Mononuclear cell (primary cell): ENCODE data around the gene SCLT1. TPM values are rescaled to one million over a fixed set of nuclear protein-coding genes. Genes with fewer than 3 reads are reported as not detected.
"Not testable (repeated sequence)": the region's sequence is repeated elsewhere in the genome, so short reads cannot be mapped to it uniquely, and the experiment has no call there.

Source experiments
- H3K27me3 ChIP-seq: 2 replicates; pipeline ENCODE4 v1.6.0; 2011; ENCODE audit warnings: low read length, control low read depth; ENCODE audit not compliant: insufficient read depth
- H3K4me1 ChIP-seq: 2 replicates; pipeline ENCODE4 v1.5.1; 2011; ENCODE audit warnings: mild to moderate bottlenecking, low read length, control low read depth; ENCODE audit not compliant: insufficient read depth
- H3K4me3 ChIP-seq: 2 replicates; pipeline ENCODE4 v1.5.1; 2011; ENCODE audit warnings: mild to moderate bottlenecking, low read length, moderate library complexity
- H3K9me3 ChIP-seq: 2 replicates; pipeline ENCODE4 v1.5.1; 2011; ENCODE audit warnings: low read depth, mild to moderate bottlenecking, control low read depth, low read length
- total RNA-seq: library from RNA; depleted of rRNA; stranded (reverse); fragments of >200 nt; gene quantifications from one replicate; pipeline ENCODE4 v1.2.3, GENCODE V29; 2012

The SCLT1 gene
- 48.4 TPM for total RNA-seq

DNA sequence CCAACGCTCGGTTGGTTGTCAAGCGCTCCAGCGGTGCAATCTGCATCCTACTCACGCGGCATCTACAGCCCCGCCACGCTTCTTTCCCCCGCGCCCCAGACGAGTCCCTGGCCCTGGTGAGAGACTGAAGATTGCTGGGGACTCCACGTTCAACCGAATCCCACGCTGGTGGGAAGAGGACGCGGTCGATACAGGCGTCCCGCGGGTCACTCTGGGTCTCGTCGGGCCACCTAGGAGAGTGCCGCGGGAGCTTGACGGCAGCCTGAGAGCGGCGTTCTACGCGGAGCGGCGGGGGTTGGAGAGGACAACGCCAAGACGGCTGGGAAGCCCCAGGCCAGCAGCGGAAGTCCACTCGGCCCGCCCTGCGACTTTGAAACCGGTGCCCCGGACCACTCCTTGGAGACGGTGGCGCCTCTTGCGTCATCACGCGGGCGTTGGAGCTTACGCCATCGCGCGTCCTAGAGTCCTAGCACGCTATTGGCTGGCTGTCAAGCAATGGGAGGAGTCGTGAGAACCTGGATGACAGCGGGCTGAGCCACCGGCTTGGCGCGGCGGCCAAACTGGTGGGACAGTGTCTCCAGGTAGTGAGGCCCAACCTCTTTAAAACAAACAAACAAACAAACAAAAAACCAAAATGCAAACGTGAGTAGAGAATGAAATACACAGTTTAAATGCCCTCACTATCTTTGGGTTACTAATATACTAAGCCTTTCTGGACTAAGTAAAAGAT lies at the start of gene SCLT1:
TSS of gene SCLT1 (minus strand) at position 349 of the 730 bp plus-strand sequence. CDS start 436 bp downstream, outside the sequence.
- no peaks in the 10 kb centered on the region for H3K27me3 ChIP-seq
- peak within 1 kb of the TSS; percentile 83 for H3K4me3 ChIP-seq
- no peaks in the 10 kb centered on the region for H3K9me3 ChIP-seq
- H3K4me1 ChIP-seq: peaks cover 30% of the 10 kb centered on the region

DNA sequence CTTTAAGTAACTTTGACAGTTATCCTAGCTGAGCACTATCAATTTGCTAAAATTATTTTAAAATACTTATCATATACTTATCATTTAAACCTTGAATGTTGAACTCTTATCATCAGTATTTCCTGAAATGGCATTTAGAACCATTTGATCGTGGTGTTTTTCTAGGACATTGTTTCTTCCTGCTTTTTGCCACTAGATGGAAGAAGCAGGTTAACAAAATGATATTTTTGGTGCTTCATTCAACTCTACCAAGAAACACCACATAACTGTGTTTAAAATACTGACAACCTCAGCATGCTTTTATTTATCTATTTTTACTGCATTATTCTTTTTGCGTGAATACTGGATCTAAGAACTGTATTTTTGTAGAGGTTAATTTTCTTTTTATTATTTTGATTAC lies 47.2 kb upstream of the SCLT1 start:
- Histone ChIP-seq H3K4me3 (no peak overlapping the region), H3K27me3 (peaks cover 9% of the 10 kb centered on the region), H3K4me1 (no peaks in the 10 kb centered on the region), H3K9me3 (no peaks in the 10 kb centered on the region)

DNA sequence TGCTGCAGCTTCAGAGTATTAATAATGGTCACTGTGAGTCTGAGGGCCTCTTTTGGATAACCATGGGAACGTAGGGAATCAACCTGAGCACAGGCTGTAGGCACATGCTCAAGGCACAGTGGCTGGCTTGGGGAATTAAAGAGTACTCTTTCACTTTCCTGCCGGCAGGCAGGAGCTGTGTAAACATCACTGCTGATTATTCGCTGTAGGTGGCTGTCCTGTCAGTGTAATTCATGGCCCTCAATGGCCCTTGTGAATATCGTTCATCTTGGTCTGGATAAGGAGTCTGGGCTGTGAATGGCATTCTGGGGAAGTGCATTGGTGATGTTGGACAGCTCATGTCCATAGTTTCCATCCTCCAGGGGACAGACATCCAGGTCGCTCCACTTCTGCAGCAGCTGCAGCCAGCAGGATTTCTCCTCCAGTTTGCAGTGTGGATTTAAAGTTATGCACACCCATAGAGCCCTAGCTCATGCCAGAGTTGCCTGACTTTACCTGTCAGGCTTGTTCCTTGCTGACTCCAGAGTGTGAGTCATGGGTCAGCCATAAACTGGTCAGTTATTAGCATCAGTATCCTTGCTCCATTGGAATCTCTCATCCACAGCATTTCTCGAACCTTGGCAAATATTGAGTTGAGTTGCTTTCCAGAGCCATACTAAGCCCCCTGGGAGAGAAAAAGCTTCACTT lies 45.6 kb upstream of the SCLT1 start:
- Histone ChIP-seq H3K4me3 (no peak overlapping the region), H3K27me3 (peaks cover 9% of the 10 kb centered on the region), H3K9me3 (no peaks in the 10 kb centered on the region), H3K4me1 (no peaks in the 10 kb centered on the region)

DNA sequence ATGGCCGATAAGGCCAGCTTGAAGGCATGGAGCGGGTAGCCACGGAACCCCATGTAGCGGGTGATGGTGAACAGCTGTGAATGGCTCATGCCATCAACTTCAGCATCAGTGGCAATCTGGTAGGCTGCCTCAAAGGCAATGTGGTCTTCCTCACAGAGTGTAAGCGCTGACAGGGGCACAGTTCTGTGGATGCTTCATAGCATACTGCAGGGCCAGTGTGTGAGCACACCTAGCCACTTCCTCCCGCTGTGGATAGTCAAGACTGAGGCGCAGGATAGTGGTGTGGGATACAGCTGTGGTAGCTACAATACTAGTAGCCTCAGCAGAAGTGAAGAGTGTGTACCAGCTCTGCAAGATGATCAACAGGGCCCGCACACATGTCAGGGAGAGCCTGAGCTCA lies 43.1 kb upstream of the SCLT1 start:
- H3K9me3 ChIP-seq: no peaks in the 10 kb centered on the region
- H3K4me1 ChIP-seq: no peaks in the 10 kb centered on the region
- H3K4me3 ChIP-seq: no peak overlapping the region
- H3K27me3 ChIP-seq: peaks cover 7% of the 10 kb centered on the region

DNA sequence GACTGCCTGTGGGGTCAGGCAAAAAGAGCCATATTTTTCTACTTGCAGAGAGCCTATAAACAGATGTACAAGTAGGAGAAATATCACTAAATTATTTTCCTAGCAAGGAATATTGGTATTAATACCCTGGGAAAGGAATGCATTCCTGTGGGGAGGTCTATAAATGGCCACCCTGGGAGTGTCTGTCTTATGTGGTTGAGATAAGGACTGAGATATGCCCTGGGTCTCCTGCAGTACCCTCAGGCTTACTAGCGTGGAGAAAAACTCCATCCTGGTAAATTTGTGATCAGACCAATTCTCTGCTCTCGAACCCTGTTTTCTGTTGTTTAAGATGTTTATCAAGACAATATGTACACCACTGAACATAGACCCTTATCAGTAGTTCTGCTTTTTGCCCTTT lies 38.0 kb upstream of the SCLT1 start:
- H3K4me1 ChIP-seq: no peaks in the 10 kb centered on the region
- H3K4me3 ChIP-seq: no peak overlapping the region
- no peaks in the 10 kb centered on the region for H3K9me3 ChIP-seq
- H3K27me3 ChIP-seq: no peaks in the 10 kb centered on the region

DNA sequence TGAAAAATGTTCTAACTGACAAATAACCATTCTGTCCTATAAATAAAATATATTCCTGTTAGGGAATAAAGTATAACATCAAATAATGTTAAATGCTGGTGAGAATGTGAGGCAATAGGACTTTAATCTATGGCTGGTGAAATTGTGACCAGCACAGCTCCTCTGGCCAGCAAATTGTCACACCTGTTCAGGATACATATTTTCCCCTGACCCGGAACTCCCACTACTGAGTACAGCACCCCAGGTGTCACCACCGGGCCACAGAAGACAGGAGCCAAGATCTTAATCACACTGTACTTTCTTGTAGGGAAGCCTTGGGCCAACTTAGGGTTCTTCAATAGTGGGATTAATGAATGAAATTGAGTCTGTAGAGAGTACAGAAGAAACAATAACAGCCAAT lies 35.8 kb upstream of the SCLT1 start:
- Histone ChIP-seq H3K4me1 (no peaks in the 10 kb centered on the region), H3K27me3 (no peaks in the 10 kb centered on the region), H3K4me3 (no peak overlapping the region), H3K9me3 (no peaks in the 10 kb centered on the region)

DNA sequence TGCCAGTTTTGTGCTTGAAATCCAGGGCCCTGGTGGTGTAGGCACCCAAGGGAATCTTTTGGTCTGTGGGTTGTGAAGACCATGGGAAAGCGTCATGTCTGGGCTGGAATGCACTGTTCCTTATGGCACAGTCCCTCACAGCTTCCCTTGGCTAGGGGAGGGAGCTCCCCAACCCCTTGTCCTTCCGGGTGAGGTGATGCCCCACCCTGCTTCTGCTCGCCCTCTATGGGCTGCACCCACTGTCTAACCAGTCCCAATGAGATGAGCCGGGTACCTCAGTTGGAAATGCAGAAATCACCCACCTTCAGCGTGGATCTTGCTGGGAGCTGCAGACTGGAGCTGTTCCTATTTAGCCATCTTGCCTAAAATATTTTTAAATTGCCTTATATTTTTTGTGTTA lies 33.3 kb upstream of the SCLT1 start:
- not testable (repeated sequence) for H3K4me3 ChIP-seq, H3K4me1 ChIP-seq, H3K9me3 ChIP-seq, H3K27me3 ChIP-seq

DNA sequence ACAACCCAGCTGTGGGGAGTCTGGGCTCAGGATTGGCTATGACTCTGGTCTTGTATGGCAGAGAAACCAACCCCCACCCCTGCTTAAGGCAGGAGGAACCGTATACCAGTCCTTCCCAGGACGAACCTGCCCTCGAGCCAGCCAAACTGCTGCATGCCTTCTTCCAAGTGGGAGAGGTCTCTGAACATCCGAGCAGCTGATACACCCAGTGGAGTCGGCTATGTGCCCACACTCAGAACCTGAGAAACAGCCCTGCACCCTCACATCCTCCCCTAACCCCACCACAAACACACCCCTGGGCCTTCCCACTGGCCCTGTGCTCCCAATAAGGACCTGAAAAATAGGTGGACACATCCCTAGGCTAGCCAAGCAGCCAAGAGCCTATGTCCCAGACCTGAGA lies 24.4 kb upstream of the SCLT1 start:
- no peak overlapping the region for H3K4me3 ChIP-seq
- no peaks in the 10 kb centered on the region for H3K9me3 ChIP-seq
- no peaks in the 10 kb centered on the region for H3K27me3 ChIP-seq
- no peaks in the 10 kb centered on the region for H3K4me1 ChIP-seq

DNA sequence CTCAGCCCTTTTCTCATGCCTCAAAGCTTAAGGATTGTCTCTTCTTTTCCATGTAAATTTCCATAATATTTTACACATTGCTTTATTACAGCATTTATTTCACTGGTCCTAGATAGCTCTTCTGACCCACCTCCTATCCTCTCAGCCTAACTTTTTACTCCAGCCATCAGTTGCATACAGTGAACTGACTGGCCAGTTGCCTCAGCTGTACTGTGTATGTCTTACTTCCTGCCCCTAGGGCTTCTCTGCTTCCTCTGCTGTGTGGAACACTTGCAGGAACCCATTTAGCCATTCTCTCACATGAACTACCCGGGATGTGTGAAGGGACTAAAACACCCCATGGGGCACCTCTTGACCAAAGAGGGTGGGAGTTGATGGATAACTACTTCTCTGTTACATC lies 20.6 kb upstream of the SCLT1 start:
- no peaks in the 10 kb centered on the region for H3K9me3 ChIP-seq
- no peaks in the 10 kb centered on the region for H3K4me1 ChIP-seq
- H3K4me3 ChIP-seq: no peak overlapping the region
- no peaks in the 10 kb centered on the region for H3K27me3 ChIP-seq

DNA sequence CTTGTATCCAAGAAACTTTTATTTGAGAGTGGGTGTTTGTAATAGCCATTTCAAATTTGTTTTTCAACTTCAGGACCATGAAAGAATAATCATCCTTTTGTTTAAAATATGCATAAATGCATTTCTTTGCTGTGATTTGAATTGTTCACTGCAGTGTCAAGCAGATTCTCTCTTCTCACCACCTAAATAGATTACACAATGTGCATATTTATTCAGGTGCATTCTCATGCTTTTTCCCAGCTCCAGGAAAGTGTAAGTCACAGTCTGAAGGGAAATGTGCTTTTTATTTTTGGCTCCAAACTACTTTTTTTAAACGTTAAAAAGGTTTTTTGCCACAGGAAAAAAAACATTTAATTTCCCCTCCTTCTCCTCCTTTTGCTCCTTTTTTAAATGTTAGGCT lies 20.1 kb upstream of the SCLT1 start:
- Histone ChIP-seq H3K4me3 (no peak overlapping the region), H3K9me3 (no peaks in the 10 kb centered on the region), H3K4me1 (no peaks in the 10 kb centered on the region), H3K27me3 (no peaks in the 10 kb centered on the region)

DNA sequence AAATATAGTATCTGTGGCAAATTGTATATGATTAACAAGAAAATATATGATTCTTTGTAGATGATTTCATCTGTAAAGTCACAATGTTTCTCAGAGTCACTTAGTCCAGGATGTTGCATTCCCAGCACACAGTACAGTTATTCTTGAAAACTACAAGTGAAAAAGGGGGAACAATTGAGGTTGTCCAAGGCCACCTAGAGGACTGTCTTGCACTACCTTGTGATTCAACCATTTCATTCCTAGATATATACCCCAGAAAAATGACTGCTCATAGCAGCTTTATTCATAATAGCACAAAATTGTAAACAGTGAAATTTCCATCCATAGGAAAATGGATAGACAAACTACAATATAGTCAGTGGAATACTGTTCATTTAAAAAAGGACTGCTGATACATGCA lies 18.6 kb upstream of the SCLT1 start:
- H3K27me3 ChIP-seq: no peaks in the 10 kb centered on the region
- H3K9me3 ChIP-seq: no peaks in the 10 kb centered on the region
- H3K4me3 ChIP-seq: no peak overlapping the region
- no peaks in the 10 kb centered on the region for H3K4me1 ChIP-seq

DNA sequence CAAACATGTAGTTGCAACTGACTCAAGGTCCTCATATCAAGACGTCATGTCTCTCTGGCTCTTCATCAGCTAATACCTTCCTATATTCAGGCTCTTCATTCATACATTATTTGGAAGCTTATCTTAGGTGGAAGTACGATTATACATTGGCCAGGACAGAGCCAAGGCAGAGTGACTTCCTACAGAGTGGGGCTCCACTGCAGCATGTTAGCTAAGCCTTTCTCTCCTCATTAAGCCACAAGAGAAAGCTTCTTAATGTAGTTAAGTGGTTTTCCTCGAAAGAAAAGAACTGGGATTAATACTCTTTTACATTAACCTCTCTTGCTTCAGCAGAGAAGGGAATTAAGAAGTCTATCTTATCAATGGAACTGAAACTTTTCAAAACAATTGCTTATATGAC lies 17.6 kb upstream of the SCLT1 start:
- Histone ChIP-seq H3K9me3 (no peaks in the 10 kb centered on the region), H3K27me3 (no peaks in the 10 kb centered on the region), H3K4me1 (no peaks in the 10 kb centered on the region), H3K4me3 (no peak overlapping the region)

DNA sequence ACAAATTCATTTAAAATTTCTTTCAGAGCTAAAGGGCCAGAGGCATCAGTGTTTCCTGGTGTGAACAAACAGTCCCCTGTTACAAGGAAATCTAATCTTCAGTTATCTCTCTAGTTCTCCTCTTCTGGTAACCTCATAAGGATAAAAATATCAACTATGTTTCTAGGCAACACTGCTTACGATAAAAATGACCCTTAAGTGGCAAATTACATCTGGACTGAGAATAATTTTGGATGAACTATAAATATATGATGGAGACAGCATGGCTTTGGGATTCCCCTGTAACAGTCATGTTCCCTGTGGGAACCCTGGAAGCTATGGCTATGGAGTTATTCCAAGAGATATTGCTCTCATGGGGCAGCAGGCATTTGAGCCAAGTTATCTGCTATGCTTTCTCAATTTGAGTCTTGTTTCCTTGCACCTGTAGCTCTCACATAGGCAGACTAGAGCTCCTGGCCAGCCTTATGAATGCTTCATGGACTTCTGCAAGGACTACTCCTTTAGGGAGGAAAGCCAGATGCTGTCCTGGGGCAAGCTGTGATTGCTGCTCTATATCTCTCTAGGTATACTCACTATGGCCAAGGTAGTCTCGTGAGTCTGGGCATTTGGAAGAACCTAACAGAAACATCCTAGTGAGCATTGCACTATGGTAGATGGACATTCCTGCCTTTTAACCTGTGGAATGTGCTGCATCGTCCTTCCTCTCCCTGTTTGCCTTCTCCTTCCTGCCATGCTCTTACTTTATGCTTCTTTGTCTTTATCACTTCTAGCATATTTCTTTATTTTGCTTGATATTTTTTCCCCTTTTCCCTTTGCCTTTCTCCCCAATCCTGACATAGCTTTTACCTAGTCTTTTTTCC lies 16.9 kb upstream of the SCLT1 start:
- no peaks in the 10 kb centered on the region for H3K4me1 ChIP-seq
- H3K4me3 ChIP-seq: no peak overlapping the region
- H3K27me3 ChIP-seq: no peaks in the 10 kb centered on the region
- no peaks in the 10 kb centered on the region for H3K9me3 ChIP-seq

DNA sequence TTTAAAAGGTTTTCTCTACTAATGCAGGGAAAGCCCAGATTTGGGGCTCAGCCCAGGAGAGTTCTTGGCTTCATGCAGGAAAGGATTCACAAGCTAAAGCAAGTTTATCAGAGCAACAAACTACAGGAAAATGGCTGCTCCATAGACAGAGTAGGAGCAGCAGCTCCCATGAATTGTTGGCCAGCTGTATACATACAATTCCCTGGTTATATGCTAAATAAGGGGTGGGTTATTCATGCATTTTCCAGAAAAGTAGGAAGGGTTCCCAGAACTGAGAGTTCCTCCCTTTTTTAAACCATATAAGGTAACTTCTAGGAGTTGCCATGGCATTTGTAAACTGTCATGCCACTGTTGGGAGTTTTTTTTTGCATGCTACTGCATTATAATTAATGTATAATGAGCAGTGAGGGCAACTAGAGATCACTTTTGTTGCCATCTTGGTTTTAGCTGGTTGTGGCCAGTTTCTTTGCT lies 5.2 kb upstream of the SCLT1 start:
- no peaks in the 10 kb centered on the region for H3K4me1 ChIP-seq
- H3K4me3 ChIP-seq: no peak overlapping the region
- H3K9me3 ChIP-seq: no peaks in the 10 kb centered on the region
- H3K27me3 ChIP-seq: no peaks in the 10 kb centered on the region

DNA sequence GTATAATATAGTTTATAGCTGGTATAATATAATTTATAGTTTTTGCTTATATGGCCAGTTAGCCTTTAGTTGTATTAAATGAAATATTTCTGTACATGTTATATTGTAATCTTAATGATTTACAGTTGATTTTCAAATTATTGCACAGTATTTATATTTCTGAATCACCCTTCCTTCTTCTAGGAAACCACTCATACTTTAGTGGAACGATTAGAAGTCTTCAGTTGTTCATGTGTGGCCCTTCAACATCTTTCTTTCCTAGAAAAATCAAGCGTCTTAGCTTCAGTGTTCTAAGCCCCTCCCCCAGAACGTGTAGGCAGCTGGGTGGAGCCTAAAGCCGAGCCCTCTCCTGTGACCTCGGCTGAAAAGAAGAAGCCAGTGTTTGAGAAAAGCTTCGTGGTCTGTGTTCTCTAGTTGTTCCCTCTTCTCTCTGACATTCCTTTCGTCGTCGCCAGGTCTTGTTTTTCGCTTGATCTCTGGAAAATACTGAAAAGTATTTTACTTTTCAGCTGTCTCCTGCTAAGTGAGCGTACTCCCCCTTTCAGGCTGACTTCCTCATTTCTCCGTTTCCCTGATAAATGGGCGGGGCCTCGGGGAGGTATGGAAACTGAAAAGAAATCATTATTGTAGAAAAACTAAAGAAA lies 2.6 kb upstream of the SCLT1 start, which contains the start of gene C4orf33:
TSS of gene C4orf33 (plus strand) at position 342 of the 644 bp plus-strand sequence. CDS start 6,459 bp downstream, outside the sequence.
- no peaks in the 10 kb centered on the region for H3K9me3 ChIP-seq
- peak within 1 kb of the TSS; percentile 86 for H3K4me3 ChIP-seq
- H3K4me1 ChIP-seq: peaks cover 17% of the 10 kb centered on the region
- no peaks in the 10 kb centered on the region for H3K27me3 ChIP-seq
